ENCODE results near the gene PRAC1.

Gene PRAC1

DNA sequence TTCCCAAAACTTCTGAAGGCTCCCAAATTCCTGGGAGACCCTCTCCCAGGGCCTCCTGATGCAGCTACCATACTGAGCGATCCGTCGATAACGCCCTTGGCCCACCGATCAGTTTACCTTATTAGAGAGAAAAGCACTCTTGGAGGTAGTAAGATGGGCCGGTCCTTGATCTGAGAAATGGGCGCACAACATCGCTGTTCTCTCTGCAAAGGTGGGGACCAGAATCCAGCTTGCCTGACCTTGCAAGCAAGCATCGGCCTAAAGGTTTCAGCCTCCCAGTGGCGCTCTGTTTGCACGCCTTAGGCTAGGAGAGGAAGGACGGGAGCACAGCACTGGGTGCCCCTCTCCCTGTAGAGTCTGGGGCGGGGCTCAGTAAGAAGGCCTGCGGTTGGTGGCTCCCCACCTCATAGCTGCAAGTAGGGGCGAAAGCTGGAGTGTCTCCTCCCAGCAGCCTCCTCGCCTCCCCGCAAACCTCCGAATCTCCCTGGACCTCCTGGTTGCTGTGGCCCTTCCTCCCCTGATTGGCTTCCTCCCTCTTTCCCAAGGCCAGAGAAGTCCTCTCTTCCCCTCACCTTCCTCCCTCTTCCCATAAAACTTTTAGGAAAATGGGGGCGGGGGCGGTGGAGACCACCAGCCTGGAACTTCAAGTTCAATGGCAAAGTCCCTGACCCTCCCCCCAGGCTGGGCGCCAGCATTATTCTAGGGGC lies at the start of gene PRAC1:
PRAC1 (minus strand) TSS at position 318 of the 707 bp plus-strand sequence; CDS start at position 192, 126 bp downstream.
- no peak for DNase-seq

DNA sequence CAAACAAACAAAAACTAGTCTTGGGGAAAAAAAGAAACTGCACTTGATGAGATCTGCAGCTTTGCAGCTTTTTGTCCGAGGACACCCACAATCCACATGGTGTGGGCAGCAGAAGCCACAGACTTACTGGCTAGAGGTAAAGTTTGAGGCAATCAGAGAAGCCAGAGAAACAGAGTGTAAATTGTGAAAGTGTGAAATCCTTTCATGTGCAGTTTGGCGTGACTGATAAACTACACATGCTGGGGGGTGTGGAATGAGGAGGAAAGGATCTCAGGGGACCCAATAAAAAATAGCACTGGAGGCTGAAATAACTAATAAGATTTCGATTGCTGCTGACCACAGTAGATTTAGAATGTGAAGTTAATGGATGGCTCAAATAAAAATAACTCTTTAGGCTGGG lies 48.6 kb upstream of the PRAC1 start:
- DNase-seq: no peak

DNA sequence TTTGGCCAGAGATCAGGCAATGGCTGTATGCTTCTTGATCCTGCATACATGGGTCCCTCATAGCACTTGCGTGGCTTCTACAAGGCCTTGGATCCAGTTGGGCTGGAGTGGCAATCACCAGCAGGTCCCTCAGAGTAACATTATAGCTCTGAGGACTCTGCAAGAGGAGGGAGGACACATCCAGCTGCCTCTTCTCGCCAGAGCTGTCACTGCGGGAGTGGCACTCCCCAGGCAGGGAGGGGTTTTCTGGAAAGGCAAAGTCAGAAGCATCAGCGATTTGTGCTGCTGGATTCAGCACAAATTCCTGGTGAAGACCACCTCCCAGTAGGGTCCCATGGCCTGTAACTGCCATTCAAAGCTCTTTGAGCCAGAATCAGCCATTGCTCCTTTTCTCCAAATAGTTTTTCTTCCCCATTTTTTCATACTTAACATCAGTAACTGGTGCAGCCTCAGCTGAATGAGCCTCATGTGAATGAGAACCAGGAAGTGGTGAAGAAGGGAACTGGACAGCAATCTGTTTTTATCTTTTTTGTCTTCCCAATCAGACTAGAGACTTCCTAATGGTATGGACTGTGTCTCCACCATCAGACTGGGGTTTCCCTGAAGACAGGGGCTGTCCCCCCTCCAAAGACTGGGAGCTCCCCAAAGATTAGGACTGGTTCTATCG lies 46.8 kb upstream of the PRAC1 start:
- no peak for DNase-seq

DNA sequence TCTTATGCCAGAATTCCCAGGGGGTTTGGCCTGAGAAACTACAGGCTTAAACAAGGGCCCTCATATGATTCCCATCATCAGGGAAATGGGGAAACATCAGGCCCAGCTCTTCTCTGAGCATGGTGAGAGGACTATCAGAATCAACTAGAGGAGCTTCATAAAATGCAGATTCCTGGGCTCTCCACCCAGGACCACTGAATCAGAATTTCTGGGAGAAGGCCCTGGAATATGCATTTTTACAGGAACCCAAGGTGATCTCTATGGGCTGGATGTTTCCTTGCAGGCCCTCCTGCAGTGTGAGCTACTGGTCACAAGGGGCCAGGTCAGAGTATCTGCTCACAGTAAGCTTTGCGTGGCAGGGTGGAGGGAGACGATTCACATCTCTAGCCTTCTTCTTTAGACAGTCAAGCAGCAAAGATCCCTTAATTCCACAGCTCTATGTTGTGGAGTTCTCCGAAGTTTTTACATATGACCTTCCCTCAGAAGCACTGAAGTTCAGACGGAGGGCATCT lies 45.0 kb upstream of the PRAC1 start:
- no peak for DNase-seq

DNA sequence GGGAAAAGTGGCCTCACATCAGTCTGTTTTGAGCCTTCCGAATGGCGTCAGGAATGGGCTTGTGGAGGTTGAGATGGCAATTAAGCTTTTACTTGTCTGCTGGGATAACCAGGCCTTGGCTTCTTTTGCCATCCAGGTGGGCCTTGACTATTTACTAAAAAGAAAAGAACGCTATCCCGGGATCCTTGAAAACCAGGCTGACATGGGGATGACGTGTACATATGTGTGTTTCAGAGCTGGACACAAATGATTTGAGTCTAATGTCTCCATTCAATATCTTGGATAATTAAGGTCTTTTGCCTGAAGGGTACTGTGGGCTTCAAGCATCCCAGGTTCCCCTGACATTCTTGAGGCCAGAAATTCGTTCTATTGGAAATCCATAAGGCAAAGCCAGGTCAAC lies 38.8 kb upstream of the PRAC1 start:
- no peak for DNase-seq

DNA sequence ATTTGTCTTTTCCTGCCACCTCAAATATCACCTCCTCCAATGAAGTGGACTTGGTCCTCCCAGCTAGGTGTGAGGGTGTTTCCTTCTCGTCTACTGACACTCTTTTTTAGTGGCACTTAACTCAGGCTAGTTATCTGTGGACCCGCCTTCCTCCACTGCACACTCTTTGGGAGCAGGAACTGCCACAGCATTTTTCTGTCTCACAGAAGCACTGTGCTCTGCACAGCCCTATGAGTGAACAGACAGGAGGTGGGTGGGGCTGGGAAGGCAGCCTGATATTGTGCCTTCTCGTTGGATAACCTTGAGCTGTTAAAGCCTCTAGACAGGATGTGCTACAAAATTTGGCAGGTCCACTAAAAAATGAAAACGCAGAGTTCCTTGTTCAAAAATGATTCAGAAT lies 38.1 kb upstream of the PRAC1 start:
- no peak for DNase-seq

DNA sequence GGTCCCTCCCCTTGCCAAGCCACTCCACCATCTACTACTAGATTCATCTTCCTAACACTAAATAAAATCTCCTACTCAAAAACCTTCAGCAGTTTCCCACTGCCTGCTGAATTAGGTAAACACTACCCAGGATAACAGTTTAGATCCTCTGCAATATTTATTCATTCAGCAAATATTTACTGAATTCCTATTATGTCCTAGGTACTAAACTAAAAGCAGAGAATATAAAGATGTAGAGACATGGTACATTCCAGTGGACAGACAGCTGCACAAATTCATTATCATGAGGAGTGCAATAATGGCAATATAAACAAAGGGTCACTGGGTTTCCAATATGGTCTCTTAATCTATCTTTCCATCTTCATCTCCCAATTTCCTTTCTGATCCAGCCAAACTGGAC lies 37.0 kb upstream of the PRAC1 start:
- DNase-seq: no peak

DNA sequence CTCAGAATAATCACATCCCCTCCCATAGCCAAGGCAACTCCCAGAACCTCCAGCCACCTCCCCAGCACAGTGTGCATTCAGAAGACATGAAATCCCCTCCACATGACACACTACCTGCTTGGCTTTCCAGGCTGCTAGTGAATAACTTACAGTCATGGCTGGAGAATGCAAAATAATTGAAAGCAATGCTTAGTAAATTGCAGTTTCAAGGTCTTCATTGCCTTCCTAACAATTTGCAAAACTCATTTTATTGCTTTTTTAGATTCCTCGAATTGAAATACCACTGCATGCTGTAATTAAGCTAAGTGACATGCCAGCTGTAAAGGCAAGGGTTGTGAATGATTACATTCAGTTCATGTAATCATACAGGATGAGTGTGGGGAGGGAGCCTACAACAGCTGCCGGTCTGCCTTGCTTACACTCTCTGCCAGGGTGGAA lies 35.2 kb upstream of the PRAC1 start:
- DNase-seq: no peak

DNA sequence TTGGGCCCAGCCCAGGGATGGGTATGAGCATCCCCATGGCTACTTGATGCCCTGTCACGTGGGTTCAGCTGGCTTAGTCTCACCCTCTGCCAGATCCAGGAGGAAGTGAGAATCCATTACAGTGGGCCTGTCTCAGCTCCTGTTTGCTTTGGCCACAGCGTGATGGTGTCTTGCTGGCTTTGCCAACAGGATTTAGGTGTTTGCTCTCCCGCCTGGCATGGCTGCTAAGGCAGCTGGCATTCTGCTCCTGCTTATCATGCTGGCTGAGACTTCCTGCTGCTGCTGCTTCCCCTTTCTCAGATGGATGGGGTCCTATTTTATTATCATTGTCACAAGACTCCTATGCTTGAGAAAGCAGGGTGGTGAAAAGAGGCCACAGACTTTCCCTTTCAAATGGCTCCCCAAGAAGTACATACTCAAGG lies 34.5 kb upstream of the PRAC1 start:
- DNase-seq: peak; percentile 23

DNA sequence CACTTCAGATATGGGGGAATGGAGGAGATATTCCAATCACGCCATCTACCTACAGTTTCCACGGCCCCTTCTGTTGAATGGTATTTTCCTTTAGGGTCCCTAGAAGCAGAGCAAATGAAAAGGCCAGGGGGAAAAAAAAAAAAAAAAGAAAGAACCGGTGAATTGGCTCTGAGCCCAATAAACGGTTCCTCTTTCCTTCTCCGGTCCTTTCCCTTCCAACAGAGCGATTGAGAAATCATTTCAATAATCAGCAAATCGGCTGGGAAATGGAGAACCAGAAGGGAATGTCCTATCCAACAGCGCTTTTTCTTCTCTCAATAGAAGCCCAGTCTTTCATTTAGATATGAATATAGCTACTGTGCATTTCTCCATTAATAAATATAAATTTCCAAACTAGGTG lies 33.0 kb upstream of the PRAC1 start:
- DNase-seq: no peak

GRCh38 chr17:48754500-48755261 lies 32.4 kb upstream of the PRAC1 start:
- no peak for DNase-seq

- no peak for DNase-seq
These were observed 31.6 kb upstream of the PRAC1 start for GRCh38 chr17:48753794-48754499.

- DNase-seq: no peak
These were observed 30.3 kb upstream of the PRAC1 start for GRCh38 chr17:48752399-48753288.

DNA sequence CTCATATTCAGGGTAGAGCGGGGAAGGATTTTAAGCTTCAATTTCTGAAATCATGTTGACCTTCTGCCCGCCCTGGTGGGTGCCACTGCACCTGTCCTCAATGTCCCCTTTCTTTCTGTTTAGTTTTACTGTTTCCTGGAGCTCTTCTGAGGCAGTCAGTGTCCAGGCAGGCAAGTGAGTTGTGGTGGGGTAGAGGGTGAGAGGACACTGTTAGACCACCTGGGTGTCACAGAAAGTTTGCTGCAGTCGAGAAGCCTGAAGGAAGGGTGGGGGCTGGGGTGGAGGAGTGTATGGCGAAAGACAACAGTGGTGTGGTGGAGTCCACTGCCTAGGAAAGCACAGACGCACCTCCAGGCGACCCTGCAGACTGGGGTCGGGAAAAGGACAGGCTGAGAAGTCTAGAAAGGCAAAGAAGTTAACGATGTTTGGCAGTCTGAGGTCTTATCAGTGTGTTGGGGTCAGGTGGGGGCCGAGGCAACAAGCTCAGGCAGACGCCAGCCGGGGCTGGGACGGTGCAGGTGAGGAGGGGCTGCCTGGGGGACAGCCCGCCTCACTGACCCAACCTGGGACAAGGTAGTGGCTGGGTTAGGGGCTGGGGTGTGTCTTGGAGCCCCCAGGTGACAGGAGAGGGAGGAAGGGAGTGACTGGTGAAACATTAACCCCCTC lies 29.5 kb upstream of the PRAC1 start:
- no peak for DNase-seq

- DNase-seq: no peak
These were observed 28.9 kb upstream of the PRAC1 start for GRCh38 chr17:48751172-48751571.

DNA sequence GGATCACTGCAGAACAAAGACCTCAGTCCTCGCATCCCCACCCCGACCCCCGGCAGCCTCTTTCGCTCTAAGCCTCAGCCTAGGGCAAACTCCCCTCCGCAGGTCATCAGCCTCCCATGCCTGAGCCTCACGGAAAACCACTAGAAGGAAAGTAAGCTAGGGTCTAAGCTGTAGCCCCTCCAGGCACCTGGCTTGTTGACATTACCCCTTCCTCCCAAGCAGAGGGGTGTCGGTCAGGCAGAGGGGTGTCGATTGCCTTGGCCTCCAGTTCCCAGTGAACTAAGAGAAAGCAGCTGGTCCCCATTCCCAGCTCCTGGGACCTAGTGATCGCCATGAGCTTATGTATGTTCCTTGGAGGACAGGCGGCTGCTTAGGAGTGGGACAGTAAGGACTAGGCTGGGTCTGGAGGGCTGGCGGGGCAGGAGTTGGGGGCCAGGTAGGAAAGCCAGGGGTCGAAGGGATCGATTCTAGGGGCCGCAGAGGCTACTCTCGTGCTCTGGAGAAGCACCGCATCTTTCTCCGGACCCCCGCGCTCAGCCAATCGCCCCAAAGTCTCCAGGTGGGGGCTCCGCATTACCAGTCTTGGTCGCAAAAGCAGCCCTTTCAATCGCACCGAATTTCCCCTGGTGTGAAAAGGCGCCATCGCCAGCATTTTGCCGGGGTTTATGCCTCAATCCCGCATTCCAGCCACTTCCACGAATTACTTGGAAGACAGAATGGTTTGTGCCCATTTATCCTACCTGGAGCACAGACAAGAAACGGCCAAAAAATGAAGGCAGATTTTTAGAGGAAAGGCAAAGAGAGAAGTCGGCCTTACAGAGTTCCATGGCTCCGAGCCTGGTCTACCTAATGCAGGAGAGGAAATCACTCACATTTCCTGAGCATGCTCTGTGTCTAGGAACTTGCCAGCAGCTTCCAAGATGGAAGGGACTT lies 27.6 kb upstream of the PRAC1 start:
- DNase-seq: no peak

DNA sequence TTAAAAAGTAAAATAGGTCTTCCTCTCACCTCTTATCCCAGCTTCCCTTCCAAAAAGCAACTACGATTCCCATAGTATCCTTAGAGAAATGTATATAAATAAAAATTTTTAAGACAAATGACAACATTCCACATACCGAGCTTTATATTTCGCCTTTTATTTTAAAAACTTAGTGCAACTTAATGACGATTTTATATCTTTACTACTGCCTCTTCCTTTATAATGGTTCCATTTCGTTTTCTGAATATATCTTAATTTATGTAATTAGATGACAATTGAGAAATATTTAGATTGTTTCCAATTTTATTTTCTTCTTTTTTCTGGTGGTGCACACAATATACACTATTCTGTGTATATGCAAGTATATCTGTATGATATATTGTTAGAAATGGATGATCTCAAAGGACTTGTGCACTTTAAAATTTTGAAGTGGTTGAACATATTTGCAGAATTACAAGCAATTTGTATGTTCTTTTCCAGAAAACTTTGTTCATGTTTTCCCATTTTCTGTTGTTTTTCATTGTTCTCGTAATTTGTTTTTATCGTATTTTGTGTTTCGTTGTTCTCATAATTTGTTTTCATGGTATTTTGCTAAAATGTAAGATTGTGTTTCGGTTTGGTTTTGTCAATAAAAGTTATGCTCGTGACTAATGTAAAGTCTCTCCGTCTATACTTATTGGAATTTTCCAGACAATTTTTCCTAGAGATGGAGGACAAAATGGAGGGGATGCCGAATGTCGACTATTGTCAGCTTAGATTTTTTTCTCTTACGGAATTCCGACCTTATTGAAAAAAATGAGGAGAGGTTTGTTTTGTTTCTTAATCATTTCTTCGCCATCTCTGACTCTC lies 26.6 kb upstream of the PRAC1 start:
- DNase-seq: no peak

DNA sequence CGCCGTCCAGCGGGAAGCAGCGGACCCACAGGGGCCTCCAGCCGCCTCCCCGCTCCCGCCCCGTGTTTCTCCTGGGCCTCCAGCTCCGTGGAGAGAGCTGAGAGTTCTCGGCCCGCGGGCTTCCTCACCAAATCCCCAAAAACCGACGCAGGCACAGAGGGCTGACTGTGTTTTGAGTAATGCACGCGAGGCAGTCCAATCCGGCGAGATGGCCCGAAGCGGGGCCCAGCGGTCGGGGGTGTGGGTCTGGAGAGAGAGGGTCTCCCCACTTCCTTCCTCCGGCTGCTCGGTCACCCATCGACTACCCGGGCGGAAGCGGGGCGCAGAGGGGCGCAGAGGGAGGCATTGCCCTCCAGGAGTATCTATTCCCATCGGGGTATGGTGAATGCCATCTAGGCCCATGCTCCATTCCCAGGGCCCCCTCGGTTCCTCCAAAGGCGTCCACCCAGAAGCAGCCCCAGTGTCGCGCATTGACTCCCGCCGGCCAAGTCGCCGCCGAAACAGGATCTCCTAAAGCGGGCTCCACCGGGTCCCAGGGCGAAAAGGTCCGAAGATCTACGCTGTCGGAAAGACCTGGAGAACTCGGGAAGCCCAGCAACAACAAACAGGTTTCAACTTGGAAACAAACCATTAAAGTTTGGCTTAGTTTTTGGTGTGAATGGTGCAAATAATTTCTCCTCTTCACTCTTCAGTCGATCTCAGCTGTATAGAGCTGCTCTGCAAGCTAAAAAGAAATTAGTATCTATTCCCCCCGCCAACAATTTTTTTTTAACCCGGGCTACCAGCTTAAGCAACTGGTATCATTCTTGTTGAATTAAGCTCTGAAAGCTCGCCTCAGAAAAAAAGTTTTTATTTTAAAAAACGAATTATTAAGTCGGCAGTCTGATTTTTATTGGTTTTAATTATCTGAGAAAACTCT lies 25.4 kb upstream of the PRAC1 start:
- DNase-seq: no peak

All from RPMI8226 (cell line).